Measurements from ENCODE around the gene SYT13. TPM values are rescaled to one million over a fixed set of nuclear protein-coding genes. Genes with fewer than 3 reads are reported as not detected.

Gene SYT13
- total RNA-seq, 1 experiment from 2014 or later, result 4.3 TPM

GRCh38 chr11:45205978-45206377 is 80.2 kb downstream of the SYT13 start:
- TF ChIP-seq CTCF (conservative IDR thresholded peaks at IDR 0.05), result no peak
- Mint-ChIP-seq H3K36me3 (ENCODE audit: insufficient read depth in 1 of 3, low read depth in 3 of 3) (peaks cover 3 to 19% (median 9%) of the 10 kb centered on the region in 3 experiments; a peak in 6 of 7 replicates), H3K27ac (no peak overlapping the region), H3K4me3 (no peak overlapping the region), H3K4me1 (peaks cover 13 to 20% of the 10 kb centered on the region in 2 experiments), H3K27me3 (ENCODE audit: low read depth) (no peaks in the 10 kb centered on the region; the same call in 1 of the 2 replicates), H3K9me3 (peaks cover 5 to 9% of the 10 kb centered on the region in 2 experiments; a peak in 4 of 5 replicates)
- no peak overlapping the region for H3K4ac ChIP-seq (ENCODE audit: low read depth, low read length)
- no peaks in the 10 kb centered on the region for H3K23me2 ChIP-seq (ENCODE audit: insufficient read length, low read depth, low read length, poor library complexity, severe bottlenecking)
- H2BK12ac ChIP-seq (ENCODE audit: insufficient read length, low read depth, low read length), result no peak overlapping the region
- no peak overlapping the region for H2BK120ac ChIP-seq (ENCODE audit: low read depth, low read length, poor library complexity, severe bottlenecking)
- H3K23ac ChIP-seq (ENCODE audit: insufficient read length, low read depth, low read length), result no peak overlapping the region
- no peaks in the 10 kb centered on the region for H4K20me1 ChIP-seq (ENCODE audit: control insufficient read depth, insufficient read depth, insufficient read length)
- no peak overlapping the region for H2AK5ac ChIP-seq (ENCODE audit: insufficient read length, low read length)
- DNase-seq, result no peak
- no peak overlapping the region for H2BK5ac ChIP-seq (ENCODE audit: insufficient read length, low read length)
- H3K4me1 ChIP-seq (ENCODE audit: insufficient read depth, low read length), result no peaks in the 10 kb centered on the region
- H3K9me3 ChIP-seq (ENCODE audit: control insufficient read depth, low read depth, low read length), result no peaks in the 10 kb centered on the region
- H2BK20ac ChIP-seq (ENCODE audit: low read depth, low read length, poor library complexity, severe bottlenecking), result no peak overlapping the region
- no peak overlapping the region for H3K14ac ChIP-seq (ENCODE audit: insufficient read depth, low read length)
- H4K91ac ChIP-seq (ENCODE audit: insufficient read length, low read depth, low read length), result no peak overlapping the region
- no peak overlapping the region for H3K27ac ChIP-seq (ENCODE audit: insufficient read length, low read depth, low read length)
- no peak overlapping the region for H3T11ph ChIP-seq (ENCODE audit: low read length)
- H3K79me1 ChIP-seq (ENCODE audit: insufficient read depth, low read depth, low read length, poor library complexity, severe bottlenecking), result no peaks in the 10 kb centered on the region
- H3K4me2 ChIP-seq (ENCODE audit: insufficient read depth, insufficient read length, low read length), result no peak overlapping the region
- no peak overlapping the region for H4K5ac ChIP-seq (ENCODE audit: insufficient read length, low read depth, low read length)
- no peak overlapping the region for H3K56ac ChIP-seq (ENCODE audit: insufficient read length, low read depth, low read length)
- H3K9ac ChIP-seq (ENCODE audit: extremely low read depth, insufficient read length, low read length), result no peak overlapping the region
- no peak overlapping the region for H3K18ac ChIP-seq (ENCODE audit: insufficient read length, low read depth, low read length)
- no peak overlapping the region for H4K8ac ChIP-seq (replicated peaks; ENCODE audit: insufficient read length, low read depth, low read length)
- no peaks in the 10 kb centered on the region for H3K27me3 ChIP-seq (ENCODE audit: insufficient read depth, low read length)
- WGBS (ENCODE audit: extremely low coverage, insufficient read length, low lambda C conversion rate), result no CpG with 5 or more reads among the region's 7 CpGs
- no peak overlapping the region for H2BK15ac ChIP-seq (ENCODE audit: low read depth, low read length)
- no peak overlapping the region for H2AFZ ChIP-seq (ENCODE audit: low read length)
- no peaks in the 10 kb centered on the region for H3K79me2 ChIP-seq (ENCODE audit: insufficient read depth, low read length)
